Vagina (tissue), 2 donors: ENCODE measurements around the gene APRT.

ENCODE experiments used
- POLR2A ChIP-seq, 2 donors: fragments of 450-650 bp; IDR thresholded peaks; one replicate each; pipeline ENCODE4 v1.6.1; 2017; ENCODE audit warnings: antibody characterized with exemption in 2 of 2, mild to moderate bottlenecking in 2 of 2, moderate library complexity in 2 of 2
- POLR2AphosphoS5 ChIP-seq, 2 donors: sonication (generic); formaldehyde crosslinking; IDR thresholded peaks; one replicate each; pipeline ENCODE4 v1.9.0; 2017; ENCODE audit warnings: antibody characterized with exemption in 2 of 2, mild to moderate bottlenecking in 2 of 2, low read depth in 1 of 2; ENCODE audit not compliant: insufficient read depth in 1 of 2
- TF ChIP-seq, protein P1 (sequence below), 3 experiments: fragments of 450-650 bp in 2 of 3; fragments of 200-600 bp in 1 of 3; sonication (generic) in 1 of 3; IDR thresholded peaks; one replicate each; pipeline ENCODE4 v1.5.1; 2017 to 2019; ENCODE audit warnings: antibody characterized with exemption in 3 of 3, mild to moderate bottlenecking in 2 of 3, moderate library complexity in 2 of 3

- TF ChIP-seq, protein P1, sequence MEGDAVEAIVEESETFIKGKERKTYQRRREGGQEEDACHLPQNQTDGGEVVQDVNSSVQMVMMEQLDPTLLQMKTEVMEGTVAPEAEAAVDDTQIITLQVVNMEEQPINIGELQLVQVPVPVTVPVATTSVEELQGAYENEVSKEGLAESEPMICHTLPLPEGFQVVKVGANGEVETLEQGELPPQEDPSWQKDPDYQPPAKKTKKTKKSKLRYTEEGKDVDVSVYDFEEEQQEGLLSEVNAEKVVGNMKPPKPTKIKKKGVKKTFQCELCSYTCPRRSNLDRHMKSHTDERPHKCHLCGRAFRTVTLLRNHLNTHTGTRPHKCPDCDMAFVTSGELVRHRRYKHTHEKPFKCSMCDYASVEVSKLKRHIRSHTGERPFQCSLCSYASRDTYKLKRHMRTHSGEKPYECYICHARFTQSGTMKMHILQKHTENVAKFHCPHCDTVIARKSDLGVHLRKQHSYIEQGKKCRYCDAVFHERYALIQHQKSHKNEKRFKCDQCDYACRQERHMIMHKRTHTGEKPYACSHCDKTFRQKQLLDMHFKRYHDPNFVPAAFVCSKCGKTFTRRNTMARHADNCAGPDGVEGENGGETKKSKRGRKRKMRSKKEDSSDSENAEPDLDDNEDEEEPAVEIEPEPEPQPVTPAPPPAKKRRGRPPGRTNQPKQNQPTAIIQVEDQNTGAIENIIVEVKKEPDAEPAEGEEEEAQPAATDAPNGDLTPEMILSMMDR (IDR thresholded peaks at IDR 0.05): no peak
- no peak for TF ChIP-seq POLR2AphosphoS5 (IDR thresholded peaks at IDR 0.05; ENCODE audit: insufficient read depth in 1 of 2, low read depth in 1 of 2)
- TF ChIP-seq POLR2A (IDR thresholded peaks at IDR 0.05): no peak
These were observed 47.8 kb upstream of the APRT start for GRCh38 chr16:88859381-88860091.
